ENCODE measurements around the gene AMFR.

DNA sequence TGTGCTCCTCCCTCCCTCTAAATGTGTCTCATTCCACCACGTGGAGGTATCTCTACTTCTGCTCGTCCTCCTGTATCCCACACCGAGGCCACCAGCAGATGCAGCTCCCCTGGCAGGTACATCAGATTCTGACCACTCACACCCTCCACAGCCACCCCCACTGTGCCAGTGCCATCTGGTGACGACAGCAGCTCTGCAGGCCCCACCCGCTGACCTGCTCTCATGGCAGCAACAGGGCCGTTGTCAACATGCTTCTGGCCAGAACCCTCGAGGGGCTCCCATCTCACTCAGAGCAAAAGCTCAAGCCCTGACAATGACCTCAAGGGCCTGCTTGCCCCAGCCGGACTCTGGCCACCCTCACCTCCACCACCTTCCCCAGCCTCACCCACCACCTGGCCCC is 93.4 kb downstream of the AMFR start:
- TF ChIP-seq CTCF (IDR thresholded peaks at IDR 0.05 in 2 of 3, conservative IDR thresholded peaks at IDR 0.05 in 1 of 3; ENCODE audit: control insufficient read depth in 2 of 3, extremely low read depth in 1 of 3, insufficient read depth in 1 of 3, low read depth in 3 of 3, low read length in 3 of 3), result no peak
- no peak for TF ChIP-seq EZH2 (IDR thresholded peaks at IDR 0.05; ENCODE audit: borderline replicate concordance, control insufficient read depth, low read depth, low read length)
- TF ChIP-seq MEF2A (IDR thresholded peaks at IDR 0.05; ENCODE audit: insufficient read depth, low read depth, low read length), result no peak

Measured in GM12878 (cell line).